Right lobe of liver (tissue), 4 donors: ENCODE results near the gene SRPK2.

ENCODE experiments used
- POLR2A ChIP-seq: fragments of 450-650 bp; IDR thresholded peaks from one replicate; pipeline ENCODE4 v1.6.1; 2017; ENCODE audit warnings: antibody characterized with exemption, mild to moderate bottlenecking
- TF ChIP-seq, protein P1 (sequence below), 4 donors: fragments of 200-600 bp in 3 of 4; fragments of 450-650 bp in 1 of 4; IDR thresholded peaks; one replicate each; pipeline versions ENCODE4 v1.5.1 to v1.8.0; 2016 to 2022; ENCODE audit warnings: antibody characterized with exemption in 4 of 4, mild to moderate bottlenecking in 2 of 4
- donor health status: DM: no; HTN: no; CAD: no.
- donor health status: DM: no; HTN: no; CAD: no.
- donor health status: DM: no; HTN: yes; CAD: no.

GRCh38 chr7:105278973-105279687 lies 109.6 kb downstream of the SRPK2 start:
- TF ChIP-seq, protein P1, sequence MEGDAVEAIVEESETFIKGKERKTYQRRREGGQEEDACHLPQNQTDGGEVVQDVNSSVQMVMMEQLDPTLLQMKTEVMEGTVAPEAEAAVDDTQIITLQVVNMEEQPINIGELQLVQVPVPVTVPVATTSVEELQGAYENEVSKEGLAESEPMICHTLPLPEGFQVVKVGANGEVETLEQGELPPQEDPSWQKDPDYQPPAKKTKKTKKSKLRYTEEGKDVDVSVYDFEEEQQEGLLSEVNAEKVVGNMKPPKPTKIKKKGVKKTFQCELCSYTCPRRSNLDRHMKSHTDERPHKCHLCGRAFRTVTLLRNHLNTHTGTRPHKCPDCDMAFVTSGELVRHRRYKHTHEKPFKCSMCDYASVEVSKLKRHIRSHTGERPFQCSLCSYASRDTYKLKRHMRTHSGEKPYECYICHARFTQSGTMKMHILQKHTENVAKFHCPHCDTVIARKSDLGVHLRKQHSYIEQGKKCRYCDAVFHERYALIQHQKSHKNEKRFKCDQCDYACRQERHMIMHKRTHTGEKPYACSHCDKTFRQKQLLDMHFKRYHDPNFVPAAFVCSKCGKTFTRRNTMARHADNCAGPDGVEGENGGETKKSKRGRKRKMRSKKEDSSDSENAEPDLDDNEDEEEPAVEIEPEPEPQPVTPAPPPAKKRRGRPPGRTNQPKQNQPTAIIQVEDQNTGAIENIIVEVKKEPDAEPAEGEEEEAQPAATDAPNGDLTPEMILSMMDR (IDR thresholded peaks at IDR 0.05): no peak
- no peak for TF ChIP-seq POLR2A
